22Rv1 (cell line): Measurements from ENCODE around the gene ITGBL1.

Experiments
- H3K27ac ChIP-seq: fragments of 450-650 bp; 2 replicates; pipeline ENCODE4 v1.5.1; 2017
- CTCF ChIP-seq: fragments of 450-650 bp; IDR thresholded peaks from 2 replicates; pipeline ENCODE4 v1.5.1; 2017; ENCODE audit warnings: mild to moderate bottlenecking
- ZFX ChIP-seq: fragments of 450-650 bp; IDR thresholded peaks from 2 replicates; pipeline ENCODE4 v1.6.1; 2017; ENCODE audit warnings: antibody characterized with exemption, borderline replicate concordance

The ITGBL1 gene

GRCh38 chr13:101621099-101621498 is 168.6 kb downstream of the ITGBL1 start:
- TF ChIP-seq CTCF (no peak), ZFX (no peak)
- no peak overlapping the region for H3K27ac ChIP-seq

- no peak for TF ChIP-seq CTCF
- H3K27ac ChIP-seq = no peak overlapping the region
These were observed 171.2 kb downstream of the ITGBL1 start for GRCh38 chr13:101623470-101624209.

GRCh38 chr13:101624210-101624922 is 171.9 kb downstream of the ITGBL1 start:
- TF ChIP-seq CTCF (no peak), ZFX (no peak)
- H3K27ac ChIP-seq = no peak overlapping the region

- TF ChIP-seq ZFX (no peak), CTCF (no peak)
- no peak overlapping the region for H3K27ac ChIP-seq
These were observed 172.5 kb downstream of the ITGBL1 start for GRCh38 chr13:101624981-101625380.

DNA sequence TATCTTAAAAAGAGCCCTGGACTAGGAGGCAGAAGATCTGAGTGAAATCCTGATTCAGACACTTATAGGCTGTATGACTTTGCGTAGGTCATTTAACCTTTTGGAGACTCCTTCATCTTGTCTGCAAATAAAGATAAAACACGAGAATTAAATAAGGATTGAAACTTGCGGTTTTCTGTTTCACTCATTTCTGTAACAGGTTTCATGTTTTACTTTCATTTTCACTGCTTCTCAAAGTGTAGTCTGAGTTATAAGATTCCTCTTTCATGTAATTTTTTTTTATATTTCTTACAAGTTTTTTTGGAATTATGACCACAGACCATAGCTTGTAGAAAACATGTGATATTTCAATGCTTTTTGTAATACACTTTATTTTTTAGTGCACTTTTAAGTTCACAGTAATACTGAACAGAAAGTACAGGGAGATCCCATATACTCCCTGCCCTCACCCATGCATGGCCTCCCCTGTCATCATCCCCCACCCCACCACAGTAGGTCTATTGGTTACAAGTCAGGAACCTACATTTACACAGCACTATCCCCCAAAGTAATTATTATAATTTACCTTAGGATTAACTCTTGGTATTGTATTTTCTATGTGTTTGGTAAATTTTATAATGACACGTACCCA is 174.6 kb downstream of the ITGBL1 start:
- H3K27ac ChIP-seq = no peak overlapping the region
- no peak for TF ChIP-seq ZFX
- TF ChIP-seq CTCF = no peak

DNA sequence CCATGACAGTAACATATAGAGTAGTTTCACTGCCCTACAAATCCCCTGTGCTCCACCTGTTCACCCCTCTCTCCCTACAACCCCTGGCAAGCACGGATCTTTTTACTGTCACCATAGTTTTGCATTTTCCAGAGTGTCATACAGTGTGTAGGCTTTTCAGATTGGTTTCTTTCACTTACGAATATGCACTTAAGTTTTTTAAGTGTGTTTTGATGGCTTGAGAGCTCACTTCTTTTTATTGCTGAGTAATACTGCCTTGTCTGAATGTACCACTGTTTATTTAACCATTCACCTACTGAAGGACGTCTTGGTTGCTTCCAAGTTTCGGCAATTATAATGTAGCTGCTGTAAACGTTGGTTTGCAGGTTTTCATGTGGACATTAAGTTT is 175.1 kb downstream of the ITGBL1 start:
- no peak overlapping the region for H3K27ac ChIP-seq
- no peak for TF ChIP-seq CTCF
- no peak for TF ChIP-seq ZFX

DNA sequence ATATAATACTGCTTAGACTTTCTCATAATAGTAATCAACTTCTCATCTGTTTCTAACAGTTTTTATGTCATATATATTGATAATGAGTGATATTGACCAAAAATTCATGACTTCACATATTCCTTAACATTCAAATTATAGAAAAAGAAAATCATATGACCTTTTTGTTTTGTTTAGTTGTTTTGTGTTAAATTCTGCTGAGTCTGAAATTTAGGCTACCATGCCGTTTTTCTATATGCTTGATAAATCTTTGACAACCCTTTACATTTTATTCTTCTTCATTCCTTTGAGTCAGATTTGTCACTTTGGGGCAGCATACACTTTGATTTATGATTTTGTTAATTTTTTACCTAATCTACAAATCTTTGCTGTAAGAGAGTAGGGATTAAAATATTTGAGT is 176.4 kb downstream of the ITGBL1 start:
- no peak for TF ChIP-seq ZFX
- TF ChIP-seq CTCF = no peak
- no peak overlapping the region for H3K27ac ChIP-seq
